Bronchial epithelial cell (primary cell): Measurements from ENCODE around the gene SLC20A1. TPM values are rescaled to one million over a fixed set of nuclear protein-coding genes. Genes with fewer than 3 reads are reported as not detected.

Experiments
- DNase-seq: peaks from one replicate; pipeline ENCODE4 v3.0.0-alpha.2; 2010; ENCODE audit warnings: low read depth
- FAIRE-seq: peaks from 2 replicates; lab custom pipeline; 2011; peaks lifted over from hg19 to GRCh38; lab: Jason Lieb, UNC
- H3K27me3 ChIP-seq: 2 replicates; pipeline ENCODE4 v1.5.1; 2011; ENCODE audit warnings: low read length; ENCODE audit not compliant: control insufficient read depth, insufficient read depth
- H3K36me3 ChIP-seq: 2 replicates; pipeline ENCODE4 v1.5.1; 2011; ENCODE audit warnings: low read length; ENCODE audit not compliant: control insufficient read depth, insufficient read depth
- H3K4me3 ChIP-seq: 2 replicates; pipeline ENCODE4 v1.5.1; 2011; ENCODE audit warnings: mild to moderate bottlenecking, low read depth, low read length, control low read depth
- total RNA-seq: library from RNA; depleted of rRNA; stranded (reverse); fragments of >200 nt; gene quantifications from 2 replicates; pipeline ENCODE4 v1.2.1, GENCODE V29; 2014
- TF ChIP-seq, protein P1 (sequence below): IDR thresholded peaks from 2 replicates; pipeline ENCODE4 v1.5.1; 2011; ENCODE audit warnings: mild to moderate bottlenecking, moderate library complexity, low read length, control low read depth, inconsistent platforms; ENCODE audit not compliant: insufficient read depth, severe bottlenecking

The SLC20A1 gene
- total RNA-seq, 1 donor from 2014 or later = 63.4 TPM

DNA sequence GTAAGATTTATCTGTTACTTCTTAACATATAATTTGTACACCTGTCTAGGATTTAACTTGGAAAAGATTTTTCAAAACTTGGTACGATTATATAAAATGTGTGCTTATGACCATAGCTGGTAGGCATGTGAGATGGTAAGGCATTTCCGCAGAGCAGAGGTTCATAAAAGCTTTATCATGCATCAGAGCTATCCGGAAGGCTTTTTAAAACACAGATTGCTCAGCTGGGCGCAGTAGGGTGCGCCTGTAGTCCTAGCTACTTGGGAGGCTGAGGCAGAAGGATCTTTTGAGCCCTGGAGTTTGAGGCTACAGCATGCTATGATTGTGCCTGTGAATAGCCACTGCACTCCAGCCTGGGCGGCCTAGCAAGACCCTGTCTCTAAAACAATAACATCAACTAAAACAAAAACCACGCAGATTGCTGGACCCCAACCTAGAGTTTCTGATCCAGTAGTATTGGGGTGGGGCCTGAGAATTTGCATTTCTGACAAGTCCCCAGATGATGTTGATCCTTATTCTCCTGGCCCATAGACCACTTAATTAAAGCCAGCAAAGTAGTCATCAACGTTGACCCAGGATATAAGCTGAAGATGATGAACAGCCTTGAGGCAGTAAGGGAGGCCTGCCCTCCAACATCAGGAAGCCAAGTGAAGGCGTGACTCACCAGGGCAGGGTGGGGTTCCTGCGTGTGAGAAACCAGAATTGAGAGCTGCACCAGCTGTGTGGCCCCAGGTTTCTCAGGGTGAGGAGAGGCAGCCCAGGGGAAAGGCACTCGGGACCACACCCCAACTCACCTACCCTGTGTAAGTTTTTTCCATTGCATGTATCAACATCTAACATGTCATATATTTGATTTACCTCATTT, 21.6 kb upstream of the SLC20A1 start:
- H3K4me3 ChIP-seq = no peak overlapping the region
- FAIRE-seq (no peak), DNase-seq (peak; percentile 98)
- no peaks in the 10 kb centered on the region for H3K36me3 ChIP-seq
- TF ChIP-seq, protein P1, sequence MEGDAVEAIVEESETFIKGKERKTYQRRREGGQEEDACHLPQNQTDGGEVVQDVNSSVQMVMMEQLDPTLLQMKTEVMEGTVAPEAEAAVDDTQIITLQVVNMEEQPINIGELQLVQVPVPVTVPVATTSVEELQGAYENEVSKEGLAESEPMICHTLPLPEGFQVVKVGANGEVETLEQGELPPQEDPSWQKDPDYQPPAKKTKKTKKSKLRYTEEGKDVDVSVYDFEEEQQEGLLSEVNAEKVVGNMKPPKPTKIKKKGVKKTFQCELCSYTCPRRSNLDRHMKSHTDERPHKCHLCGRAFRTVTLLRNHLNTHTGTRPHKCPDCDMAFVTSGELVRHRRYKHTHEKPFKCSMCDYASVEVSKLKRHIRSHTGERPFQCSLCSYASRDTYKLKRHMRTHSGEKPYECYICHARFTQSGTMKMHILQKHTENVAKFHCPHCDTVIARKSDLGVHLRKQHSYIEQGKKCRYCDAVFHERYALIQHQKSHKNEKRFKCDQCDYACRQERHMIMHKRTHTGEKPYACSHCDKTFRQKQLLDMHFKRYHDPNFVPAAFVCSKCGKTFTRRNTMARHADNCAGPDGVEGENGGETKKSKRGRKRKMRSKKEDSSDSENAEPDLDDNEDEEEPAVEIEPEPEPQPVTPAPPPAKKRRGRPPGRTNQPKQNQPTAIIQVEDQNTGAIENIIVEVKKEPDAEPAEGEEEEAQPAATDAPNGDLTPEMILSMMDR = no peak
- H3K27me3 ChIP-seq = no peaks in the 10 kb centered on the region

GRCh38 chr2:112625474-112626114, 20.1 kb upstream of the SLC20A1 start:
- no peak for FAIRE-seq
- Histone ChIP-seq H3K4me3 (no peak overlapping the region), H3K36me3 (no peaks in the 10 kb centered on the region), H3K27me3 (no peaks in the 10 kb centered on the region)
- DNase-seq = no peak
- TF ChIP-seq, protein P1 = no peak

DNA sequence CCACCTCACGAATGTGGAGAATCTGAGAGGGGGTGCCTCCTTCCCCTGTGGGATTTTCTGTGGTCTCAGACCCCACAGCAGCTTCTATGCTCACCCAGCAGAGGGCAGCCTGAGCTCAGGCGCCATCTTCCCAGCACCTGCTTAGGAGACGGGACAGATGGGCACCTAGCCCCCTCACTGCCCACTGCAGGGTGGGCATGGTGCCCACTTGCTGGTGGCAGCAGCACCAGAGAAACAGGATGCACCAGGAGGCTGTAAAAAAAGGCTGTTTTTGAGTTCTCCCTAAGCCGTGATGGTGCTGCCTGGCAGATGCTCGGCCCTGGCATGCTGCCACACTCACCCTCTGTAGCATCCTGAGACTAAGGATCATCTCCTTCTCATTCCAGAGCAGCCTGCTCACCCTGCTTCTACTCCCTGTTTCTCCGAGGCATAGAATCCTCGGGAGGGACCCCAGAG, 19.1 kb upstream of the SLC20A1 start:
- DNase-seq (no peak), FAIRE-seq (no peak)
- no peak overlapping the region for H3K4me3 ChIP-seq
- H3K27me3 ChIP-seq = no peaks in the 10 kb centered on the region
- TF ChIP-seq, protein P1 = peak; percentile 94
- H3K36me3 ChIP-seq = no peaks in the 10 kb centered on the region

- no peaks in the 10 kb centered on the region for H3K27me3 ChIP-seq
- DNase-seq (peak; percentile 97), FAIRE-seq (no peak)
- TF ChIP-seq, protein P1 = no peak
- H3K36me3 ChIP-seq = no peaks in the 10 kb centered on the region
- H3K4me3 ChIP-seq = no peak overlapping the region
Observed at GRCh38 chr2:112627060-112628040, 18.4 kb upstream of the SLC20A1 start.

GRCh38 chr2:112629224-112629623, 16.5 kb upstream of the SLC20A1 start:
- DNase-seq = no peak
- H3K27me3 ChIP-seq = no peaks in the 10 kb centered on the region
- H3K36me3 ChIP-seq = no peaks in the 10 kb centered on the region
- no peak overlapping the region for H3K4me3 ChIP-seq
- TF ChIP-seq, protein P1 = no peak
- FAIRE-seq = no peak
